AML-193 (cell line): Measurements from ENCODE around the gene GOLGA8B.
"Not testable (repeated sequence)": the region's sequence is repeated elsewhere in the genome, so short reads cannot be mapped to it uniquely, and the experiment has no call there.

Experiments
- DNase-seq, 2 experiments: peaks; one replicate each; lab custom pipeline; 2025; lab: John Stamatoyannopoulos, UW

GOLGA8B gene

GRCh38 chr15:34559764-34560163, 23.7 kb downstream of the GOLGA8B start:
- DNase-seq, result not testable (repeated sequence)

GRCh38 chr15:34555162-34555561, 28.3 kb downstream of the GOLGA8B start:
- DNase-seq, result not testable (repeated sequence)

- DNase-seq, result not testable (repeated sequence)
These were observed 28.7 kb downstream of the GOLGA8B start for GRCh38 chr15:34554716-34555115.

GRCh38 chr15:34554126-34554525, 29.3 kb downstream of the GOLGA8B start:
- not testable (repeated sequence) for DNase-seq

GRCh38 chr15:34550129-34550528, 33.3 kb downstream of the GOLGA8B start:
- not testable (repeated sequence) for DNase-seq

GRCh38 chr15:34549381-34549809, 34.1 kb downstream of the GOLGA8B start:
- DNase-seq, result not testable (repeated sequence)

- not testable (repeated sequence) for DNase-seq
These were observed 39.4 kb downstream of the GOLGA8B start for GRCh38 chr15:34543860-34544649.

- DNase-seq, result not testable (repeated sequence)
These were observed 47.6 kb downstream of the GOLGA8B start for GRCh38 chr15:34535857-34536256.
